Measurements from ENCODE around the gene EGLN1. TPM values are rescaled to one million over a fixed set of nuclear protein-coding genes. Genes with fewer than 3 reads are reported as not detected.

EGLN1 gene
- total RNA-seq, 1 donor from 2014 or later = 47.8 TPM

- Histone ChIP-seq H3K9me3 (no peaks in the 10 kb centered on the region), H3K4me3 (no peak overlapping the region), H3K27me3 (no peaks in the 10 kb centered on the region), H3K36me3 (peaks cover 0 to 6% of the 10 kb centered on the region in 2 donors), H3K4me1 (peaks cover 0 to 14% of the 10 kb centered on the region in 2 donors), H3K27ac (no peak overlapping the region)
- intact Hi-C loops (cut with DNase I) = no loop called here
- DNase-seq (ENCODE audit: low spot score in 2 of 2) = no peak
- TF ChIP-seq CTCF (IDR thresholded peaks at IDR 0.05) = no peak
Measured at GRCh38 chr1:231329483-231329882, 92.6 kb downstream of the EGLN1 start.

GRCh38 chr1:231327617-231328016, 94.5 kb downstream of the EGLN1 start:
- TF ChIP-seq CTCF (IDR thresholded peaks at IDR 0.05) = no peak
- intact Hi-C loops (cut with DNase I) = no loop called here
- Histone ChIP-seq H3K36me3 (peaks cover 0 to 2% of the 10 kb centered on the region in 2 donors), H3K27me3 (no peaks in the 10 kb centered on the region), H3K27ac (no peak overlapping the region), H3K4me1 (no peaks in the 10 kb centered on the region), H3K9me3 (no peaks in the 10 kb centered on the region), H3K4me3 (no peak overlapping the region)
- no peak for DNase-seq (ENCODE audit: low spot score in 2 of 2)

GRCh38 chr1:231326248-231326647, 95.8 kb downstream of the EGLN1 start:
- intact Hi-C loops (cut with DNase I) = no loop called here
- Histone ChIP-seq H3K27me3 (no peaks in the 10 kb centered on the region), H3K4me1 (no peaks in the 10 kb centered on the region), H3K27ac (no peak overlapping the region), H3K4me3 (no peak overlapping the region), H3K36me3 (no peaks in the 10 kb centered on the region), H3K9me3 (no peaks in the 10 kb centered on the region)
- DNase-seq (ENCODE audit: low spot score in 2 of 2) = no peak
- no peak for TF ChIP-seq CTCF (IDR thresholded peaks at IDR 0.05)

- intact Hi-C loops (cut with DNase I) = no loop called here
- DNase-seq (ENCODE audit: low spot score in 2 of 2) = no peak
- H3K27ac ChIP-seq = no peak overlapping the region
- H3K4me3 ChIP-seq = no peak overlapping the region
- TF ChIP-seq CTCF (IDR thresholded peaks at IDR 0.05) = no peak
- H3K36me3 ChIP-seq = no peaks in the 10 kb centered on the region
- H3K4me1 ChIP-seq = no peaks in the 10 kb centered on the region
- H3K27me3 ChIP-seq = no peaks in the 10 kb centered on the region
- H3K9me3 ChIP-seq = no peaks in the 10 kb centered on the region
Measured at GRCh38 chr1:231324660-231325059, 97.4 kb downstream of the EGLN1 start.

GRCh38 chr1:231322880-231323530, 99.1 kb downstream of the EGLN1 start:
- no peak for TF ChIP-seq CTCF (IDR thresholded peaks at IDR 0.05)
- H3K4me3 ChIP-seq = no peak overlapping the region
- no peak for DNase-seq (ENCODE audit: low spot score in 2 of 2)
- no peaks in the 10 kb centered on the region for H3K27me3 ChIP-seq
- H3K9me3 ChIP-seq = no peaks in the 10 kb centered on the region
- H3K4me1 ChIP-seq = no peaks in the 10 kb centered on the region
- no peaks in the 10 kb centered on the region for H3K36me3 ChIP-seq
- H3K27ac ChIP-seq = no peak overlapping the region
- intact Hi-C loops (cut with DNase I) = no loop called here

- intact Hi-C loops (cut with DNase I) = no loop called here
- Histone ChIP-seq H3K27ac (no peak overlapping the region), H3K4me1 (no peaks in the 10 kb centered on the region), H3K9me3 (no peaks in the 10 kb centered on the region), H3K4me3 (no peak overlapping the region), H3K36me3 (no peaks in the 10 kb centered on the region), H3K27me3 (no peaks in the 10 kb centered on the region)
- no peak for DNase-seq (ENCODE audit: low spot score in 2 of 2)
- no peak for TF ChIP-seq CTCF (IDR thresholded peaks at IDR 0.05)
Measured at GRCh38 chr1:231319080-231319479, 103.0 kb downstream of the EGLN1 start.

All from ascending aorta (tissue), 2 donors.